ENCODE results near the gene RNASEH2B.

The RNASEH2B gene

GRCh38 chr13:51004111-51004865 is 94.7 kb downstream of the RNASEH2B start:
- Histone ChIP-seq H3K9me2 (replicated peaks; ENCODE audit: insufficient read depth, low read length) (no peaks in the 10 kb centered on the region), H3K4me2 (ENCODE audit: low read depth, low read length) (no peak overlapping the region)

GRCh38 chr13:51004918-51005460 is 95.4 kb downstream of the RNASEH2B start:
- H3K4me3 ChIP-seq (ENCODE audit: low read length), result no peak overlapping the region

More at GRCh38 chr13:51004111-51004865, 94.7 kb downstream of the RNASEH2B start:
- Histone ChIP-seq H3K79me2 (ENCODE audit: low read length) (no peaks in the 10 kb centered on the region), H3K9ac (ENCODE audit: low read length) (no peak overlapping the region), H3F3A (ENCODE audit: insufficient read depth, low read length) (no peaks in the 10 kb centered on the region), H3K27me3 (replicated peaks; ENCODE audit: insufficient read depth, low read length) (no peaks in the 10 kb centered on the region), H3K4me1 (ENCODE audit: low read length) (no peaks in the 10 kb centered on the region), H3K9me3 (replicated peaks; ENCODE audit: insufficient read depth, low read length) (no peaks in the 10 kb centered on the region), H3K27ac (ENCODE audit: low read length) (no peak overlapping the region), H4K20me1 (ENCODE audit: insufficient read depth, low read length) (no peaks in the 10 kb centered on the region), H2AFZ (ENCODE audit: low read length) (no peak overlapping the region), H3K4me3 (ENCODE audit: low read length) (no peak overlapping the region), H3K36me3 (replicated peaks; ENCODE audit: insufficient read depth, low read length) (no peaks in the 10 kb centered on the region)
- no peak for TF ChIP-seq CTCF (IDR thresholded peaks at IDR 0.05; ENCODE audit: low read length)
- TF ChIP-seq EZH2 (optimal IDR thresholded peaks at IDR 0.05; ENCODE audit: low read depth, low read length), result no peak
- TF ChIP-seq EZH2phosphoT487 (IDR thresholded peaks at IDR 0.05; ENCODE audit: low read length), result no peak
- no peak for DNase-seq

GRCh38 chr13:51005566-51005965 is 96.0 kb downstream of the RNASEH2B start:
- Histone ChIP-seq H3K79me2 (ENCODE audit: low read length) (no peaks in the 10 kb centered on the region), H3K9me3 (replicated peaks; ENCODE audit: insufficient read depth, low read length) (no peaks in the 10 kb centered on the region), H2AFZ (ENCODE audit: low read length) (no peak overlapping the region), H3K9ac (ENCODE audit: low read length) (no peak overlapping the region), H3K36me3 (replicated peaks; ENCODE audit: insufficient read depth, low read length) (no peaks in the 10 kb centered on the region), H3F3A (ENCODE audit: insufficient read depth, low read length) (no peaks in the 10 kb centered on the region), H3K27ac (ENCODE audit: low read length) (no peak overlapping the region), H3K4me1 (ENCODE audit: low read length) (no peaks in the 10 kb centered on the region), H4K20me1 (ENCODE audit: insufficient read depth, low read length) (no peaks in the 10 kb centered on the region), H3K4me3 (ENCODE audit: low read length) (no peak overlapping the region), H3K9me2 (replicated peaks; ENCODE audit: insufficient read depth, low read length) (no peaks in the 10 kb centered on the region), H3K27me3 (replicated peaks; ENCODE audit: insufficient read depth, low read length) (no peaks in the 10 kb centered on the region), H3K4me2 (ENCODE audit: low read depth, low read length) (no peak overlapping the region)
- TF ChIP-seq EZH2 (optimal IDR thresholded peaks at IDR 0.05; ENCODE audit: low read depth, low read length) (no peak), CTCF (IDR thresholded peaks at IDR 0.05; ENCODE audit: low read length) (no peak), EZH2phosphoT487 (IDR thresholded peaks at IDR 0.05; ENCODE audit: low read length) (no peak)
- no peak for DNase-seq

More at GRCh38 chr13:51004918-51005460, 95.4 kb downstream of the RNASEH2B start:
- H3K36me3 ChIP-seq (replicated peaks; ENCODE audit: insufficient read depth, low read length), result no peaks in the 10 kb centered on the region
- no peak overlapping the region for H2AFZ ChIP-seq (ENCODE audit: low read length)
- no peaks in the 10 kb centered on the region for H3K4me1 ChIP-seq (ENCODE audit: low read length)
- TF ChIP-seq EZH2 (optimal IDR thresholded peaks at IDR 0.05; ENCODE audit: low read depth, low read length) (no peak), EZH2phosphoT487 (IDR thresholded peaks at IDR 0.05; ENCODE audit: low read length) (no peak), CTCF (IDR thresholded peaks at IDR 0.05; ENCODE audit: low read length) (no peak)
- no peaks in the 10 kb centered on the region for H3K79me2 ChIP-seq (ENCODE audit: low read length)
- no peak overlapping the region for H3K4me2 ChIP-seq (ENCODE audit: low read depth, low read length)
- no peaks in the 10 kb centered on the region for H3K27me3 ChIP-seq (replicated peaks; ENCODE audit: insufficient read depth, low read length)
- H3K27ac ChIP-seq (ENCODE audit: low read length), result no peak overlapping the region
- H3K9me3 ChIP-seq (replicated peaks; ENCODE audit: insufficient read depth, low read length), result no peaks in the 10 kb centered on the region
- no peaks in the 10 kb centered on the region for H3F3A ChIP-seq (ENCODE audit: insufficient read depth, low read length)
- no peaks in the 10 kb centered on the region for H4K20me1 ChIP-seq (ENCODE audit: insufficient read depth, low read length)
- no peaks in the 10 kb centered on the region for H3K9me2 ChIP-seq (replicated peaks; ENCODE audit: insufficient read depth, low read length)
- H3K9ac ChIP-seq (ENCODE audit: low read length), result no peak overlapping the region
- DNase-seq, result no peak

All from MM.1S (cell line).